GM18505 (cell line): ENCODE data around the gene PITPNB.

Source experiments
- ATAC-seq: cut with Tn5 transposase; IDR thresholded peaks from one replicate; pipeline ENCODE4 v1.9.1; 2021; ENCODE audit not compliant: unreplicated experiment
- POLR2A ChIP-seq: IDR thresholded peaks from 4 replicates; pipeline ENCODE4 v1.6.1; 2011; ENCODE audit warnings: borderline replicate concordance; ENCODE audit not compliant: insufficient read depth, insufficient read length; ENCODE audit errors: extremely low read depth

Gene PITPNB

GRCh38 chr22:27846910-27847309, 72.1 kb downstream of the PITPNB start:
- no peak for ATAC-seq
- no peak for TF ChIP-seq POLR2A

- TF ChIP-seq POLR2A = no peak
- ATAC-seq = no peak
Measured at GRCh38 chr22:27846248-27846757, 72.8 kb downstream of the PITPNB start.

GRCh38 chr22:27845644-27846043, 73.4 kb downstream of the PITPNB start:
- no peak for ATAC-seq
- no peak for TF ChIP-seq POLR2A

GRCh38 chr22:27844656-27845591, 74.1 kb downstream of the PITPNB start:
- TF ChIP-seq POLR2A = no peak
- ATAC-seq = no peak

GRCh38 chr22:27844256-27844655, 74.8 kb downstream of the PITPNB start:
- TF ChIP-seq POLR2A = no peak
- no peak for ATAC-seq

- no peak for ATAC-seq
- TF ChIP-seq POLR2A = no peak
Measured at GRCh38 chr22:27843441-27843840, 75.6 kb downstream of the PITPNB start.

GRCh38 chr22:27842669-27843431, 76.2 kb downstream of the PITPNB start:
- ATAC-seq = no peak
- no peak for TF ChIP-seq POLR2A

- TF ChIP-seq POLR2A = no peak
- no peak for ATAC-seq
Measured at GRCh38 chr22:27842201-27842600, 76.9 kb downstream of the PITPNB start.

- TF ChIP-seq POLR2A = no peak
- no peak for ATAC-seq
Measured at GRCh38 chr22:27840436-27840835, 78.6 kb downstream of the PITPNB start.

- no peak for TF ChIP-seq POLR2A
Measured at GRCh38 chr22:27839057-27839660, 79.9 kb downstream of the PITPNB start.

GRCh38 chr22:27836181-27836580, 82.9 kb downstream of the PITPNB start:
- TF ChIP-seq POLR2A = no peak
- no peak for ATAC-seq

More at GRCh38 chr22:27839057-27839660, 79.9 kb downstream of the PITPNB start:
- ATAC-seq = no peak

GRCh38 chr22:27835446-27835845, 83.6 kb downstream of the PITPNB start:
- no peak for TF ChIP-seq POLR2A
- ATAC-seq = no peak

- ATAC-seq = no peak
- TF ChIP-seq POLR2A = no peak
Measured at GRCh38 chr22:27834364-27835185, 84.5 kb downstream of the PITPNB start.

- no peak for TF ChIP-seq POLR2A
- ATAC-seq = no peak
Measured at GRCh38 chr22:27833803-27834202, 85.3 kb downstream of the PITPNB start.
